GM12878 (cell line): Measurements from ENCODE around the gene RFX7. TPM values are rescaled to one million over a fixed set of nuclear protein-coding genes. Genes with fewer than 3 reads are reported as not detected.

ENCODE experiments used
- ATAC-seq: fragments of 200-7000 bp; cut with Tn5 transposase; 3 replicates; pipeline ENCODE4 v1.9.1; 2020; ENCODE audit warnings: mild to moderate bottlenecking, moderate library complexity
- BruUV-seq: library from RNA; stranded (reverse); fragments of 400-500 nt; replicated peaks from 2 replicates; lab custom pipeline; 2021; lab: Mats Ljungman, UMichigan
- CTCF ChIA-PET: fragments of 300-600 bp; sonication (Branson Sonifier 250); formaldehyde crosslinking; extraction: SDS; loops from one replicate; lab custom pipeline; 2021; ENCODE audit warnings: inconsistent platforms; lab: Yijun Ruan, JAX
- POLR2A ChIA-PET: fragments of 350-600 bp; formaldehyde crosslinking; extraction: SDS; loops from one replicate; lab custom pipeline; 2021; ENCODE audit warnings: inconsistent platforms; lab: Charles Lee
- RAD21 ChIA-PET: fragments of 300-600 bp; sonication (Branson Sonifier 250); formaldehyde crosslinking; loops from one replicate; lab custom pipeline; 2023; ENCODE audit warnings: antibody characterized with exemption; ENCODE audit not compliant: unreplicated experiment; lab: Charles Lee
- SMC1A ChIA-PET: fragments of 300-600 bp; sonication (Branson Sonifier 250); formaldehyde crosslinking; loops from one replicate; lab custom pipeline; 2023; ENCODE audit not compliant: unreplicated experiment, uncharacterized antibody; lab: Charles Lee
- DNase-seq: peaks from one replicate; pipeline ENCODE4 v3.0.0-alpha.2; 2011; ENCODE audit warnings: low read depth, low spot score
- FAIRE-seq: peaks from 3 replicates; lab custom pipeline; 2011; peaks lifted over from hg19 to GRCh38; lab: Jason Lieb, UNC
- H2AFZ ChIP-seq: 2 replicates; pipeline ENCODE4 v1.6.0; 2011; ENCODE audit warnings: low read depth, low read length, control low read depth; ENCODE audit not compliant: control insufficient read depth
- H3K27ac ChIP-seq: 2 replicates; pipeline ENCODE4 v1.5.1; 2011; ENCODE audit warnings: control low read depth; ENCODE audit not compliant: control insufficient read depth, insufficient read depth
- H3K27me3 ChIP-seq, 2 experiments: replicated peaks in 1 of 2; 2 replicates each; pipeline versions ENCODE4 v1.6.0 to v1.6.1; 2011; ENCODE audit warnings: low read length in 1 of 2; ENCODE audit not compliant: control insufficient read depth in 2 of 2, insufficient read depth in 2 of 2
- H3K36me3 ChIP-seq, 2 experiments: 2 replicates each; pipeline ENCODE4 v1.5.1; 2011; ENCODE audit warnings: low read length in 1 of 2; ENCODE audit not compliant: control insufficient read depth in 2 of 2, insufficient read depth in 2 of 2
- H3K4me1 ChIP-seq: 2 replicates; pipeline ENCODE4 v1.6.1; 2011; ENCODE audit warnings: mild to moderate bottlenecking, low read length, moderate library complexity, mixed read lengths; ENCODE audit not compliant: control insufficient read depth, insufficient read depth
- H3K4me2 ChIP-seq: 2 replicates; pipeline ENCODE4 v1.6.0; 2011; ENCODE audit warnings: control low read depth; ENCODE audit not compliant: control insufficient read depth, insufficient read depth
- H3K4me3 ChIP-seq: fragments of 200-600 bp; sonication (generic); 2 replicates; pipeline ENCODE4 v1.5.1; 2016
- H3K79me2 ChIP-seq: 2 replicates; pipeline ENCODE4 v1.6.0; 2011; ENCODE audit warnings: low read length; ENCODE audit not compliant: control insufficient read depth, insufficient read depth
- H3K9ac ChIP-seq: 2 replicates; pipeline ENCODE4 v1.8.0; 2011; ENCODE audit warnings: low read length, control low read depth, mixed read lengths; ENCODE audit not compliant: control insufficient read depth, insufficient read depth
- H3K9me3 ChIP-seq: replicated peaks from 3 replicates; pipeline ENCODE4 v1.5.1; 2011; ENCODE audit warnings: mild to moderate bottlenecking, low read length; ENCODE audit not compliant: control insufficient read depth, insufficient read depth
- H4K20me1 ChIP-seq: 2 replicates; pipeline ENCODE4 v1.6.0; 2011; ENCODE audit not compliant: control insufficient read depth, insufficient read depth
- CHD1 ChIP-seq: IDR thresholded peaks from 2 replicates; pipeline ENCODE4 v1.6.1; 2012; ENCODE audit warnings: low read depth, low read length, improper control_type of control experiment
- KAT2A ChIP-seq: conservative IDR thresholded peaks from 2 replicates; pipeline ENCODE4 v1.6.1; 2011; ENCODE audit warnings: low read depth, low read length; ENCODE audit not compliant: control insufficient read depth
- MXI1 ChIP-seq: fragments of 150-350 bp; IDR thresholded peaks from 2 replicates; pipeline ENCODE4 v1.6.1; 2011; ENCODE audit warnings: low read depth, mild to moderate bottlenecking, inconsistent platforms, low read length, improper control_type of control experiment
- NR2F1 ChIP-seq: fragments of 450-650 bp; conservative IDR thresholded peaks from 2 replicates; pipeline ENCODE4 v1.6.1; 2017; ENCODE audit warnings: mild to moderate bottlenecking
- RFX5 ChIP-seq: IDR thresholded peaks from 2 replicates; pipeline ENCODE4 v1.6.1; 2011; ENCODE audit warnings: low read depth, low read length, improper control_type of control experiment
- SMARCA5 ChIP-seq: fragments of 450-650 bp; IDR thresholded peaks from 2 replicates; pipeline ENCODE4 v1.6.1; 2017; ENCODE audit warnings: mild to moderate bottlenecking
- SREBF1 ChIP-seq: IDR thresholded peaks from 2 replicates; pipeline ENCODE4 v1.6.1; 2012; ENCODE audit warnings: mild to moderate bottlenecking, low read length
- WGBS: methylation state at CpG from one replicate; pipeline ENCODE4 v1.1.6; 2016; ENCODE audit warnings: low lambda C conversion rate; ENCODE audit not compliant: insufficient replicate concordance, insufficient coverage; ENCODE audit errors: missing lambda C conversion rate; 5-methylcytosine and 5-hydroxymethylcytosine counted together
- in situ Hi-C: fragments of 300-500 bp; cut with MboI; formaldehyde crosslinking; loops from 9 replicates; pipeline ENCODE4 v1.14.3; 2018; ENCODE audit warnings: mixed read lengths
- intact Hi-C: fragments of 100-400 bp; cut with micrococcal nuclease; formaldehyde crosslinking; loops from one replicate; pipeline ENCODE4 v1.14.2; 2022; ENCODE audit not compliant: unreplicated experiment
- polyA plus RNA-seq, 11 experiments: library from polyadenylated mRNA; depleted of rRNA in 4 of 11; unstranded in 6 of 11; stranded (reverse) in 5 of 11; fragments of >200 nt; fragmentation: Nextera tagmentation in 4 of 11; fragmentation: Illumina TruSeq in 1 of 11; extraction: Ambion mirVana in 4 of 11; extraction: Trizol in 1 of 11; gene quantifications; 1 replicate in 1 of 11; 2 replicates in 10 of 11; pipeline versions ENCODE4 v1.2.1 to v1.2.3, GENCODE V29; 2011 to 2016; ENCODE audit warnings: inconsistent platforms in 2 of 11, missing spikeins in 2 of 11, low read depth in 1 of 11
- total RNA-seq, 4 experiments: library from RNA; depleted of rRNA in 3 of 4; stranded (reverse); fragments of >200 nt in 3 of 4; fragmentation: Illumina TruSeq in 1 of 4; extraction: Trizol in 1 of 4; gene quantifications; 2 replicates each; pipeline versions ENCODE4 v1.2.1 to v1.2.3, GENCODE V29; 2013 to 2021
- TF ChIP-seq, protein P1 (sequence below): IDR thresholded peaks from 2 replicates; pipeline ENCODE4 v1.6.1; 2011; ENCODE audit warnings: borderline replicate concordance, low read depth, mild to moderate bottlenecking, moderate library complexity, low read length; ENCODE audit not compliant: insufficient read depth, poor library complexity, severe bottlenecking
- TF ChIP-seq, protein P2 (sequence below): fragments of 450-650 bp; IDR thresholded peaks from 2 replicates; pipeline ENCODE4 v1.6.1; 2017; ENCODE audit warnings: mild to moderate bottlenecking
- TF ChIP-seq, protein P3 (sequence below): fragments of 450-650 bp; formaldehyde crosslinking; IDR thresholded peaks from 2 replicates; pipeline ENCODE4 v1.5.0; 2022; ENCODE audit warnings: mild to moderate bottlenecking, missing genetic modification characterization
- TF ChIP-seq, protein P4 (sequence below): fragments of 450-650 bp; formaldehyde crosslinking; IDR thresholded peaks from 2 replicates; pipeline ENCODE4 v1.4.0; 2022; ENCODE audit warnings: mild to moderate bottlenecking, moderate library complexity

Gene RFX7
- total and polyA plus RNA-seq, 10 of the 15 experiments (the other 5 are each of a cell fraction or from before 2014, with no cell fraction given): 3.2 to 31.4 (median 10.7) TPM

DNA sequence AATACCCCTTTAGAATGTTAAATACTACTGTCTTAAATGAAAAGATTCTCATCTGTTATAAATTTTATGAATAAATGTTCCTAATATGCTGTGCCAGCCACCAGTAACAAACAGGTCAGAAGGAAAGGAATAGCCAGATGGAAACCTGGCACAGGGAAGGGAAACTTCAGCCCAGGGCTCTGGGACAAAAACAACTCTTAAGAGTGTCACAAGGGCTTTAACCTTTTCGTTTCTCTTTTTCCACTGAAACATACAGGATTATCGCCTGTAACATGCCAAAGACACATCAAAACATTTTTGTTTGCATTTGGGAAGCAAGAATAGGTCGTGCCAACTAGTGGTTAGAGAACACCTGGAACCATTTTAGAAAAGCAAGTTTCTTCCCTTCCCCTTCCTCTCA lies 141.2 kb downstream of the RFX7 start (continued):
- TF ChIP-seq, protein P1, sequence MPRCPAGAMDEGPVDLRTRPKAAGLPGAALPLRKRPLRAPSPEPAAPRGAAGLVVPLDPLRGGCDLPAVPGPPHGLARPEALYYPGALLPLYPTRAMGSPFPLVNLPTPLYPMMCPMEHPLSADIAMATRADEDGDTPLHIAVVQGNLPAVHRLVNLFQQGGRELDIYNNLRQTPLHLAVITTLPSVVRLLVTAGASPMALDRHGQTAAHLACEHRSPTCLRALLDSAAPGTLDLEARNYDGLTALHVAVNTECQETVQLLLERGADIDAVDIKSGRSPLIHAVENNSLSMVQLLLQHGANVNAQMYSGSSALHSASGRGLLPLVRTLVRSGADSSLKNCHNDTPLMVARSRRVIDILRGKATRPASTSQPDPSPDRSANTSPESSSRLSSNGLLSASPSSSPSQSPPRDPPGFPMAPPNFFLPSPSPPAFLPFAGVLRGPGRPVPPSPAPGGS: no peak

DNA sequence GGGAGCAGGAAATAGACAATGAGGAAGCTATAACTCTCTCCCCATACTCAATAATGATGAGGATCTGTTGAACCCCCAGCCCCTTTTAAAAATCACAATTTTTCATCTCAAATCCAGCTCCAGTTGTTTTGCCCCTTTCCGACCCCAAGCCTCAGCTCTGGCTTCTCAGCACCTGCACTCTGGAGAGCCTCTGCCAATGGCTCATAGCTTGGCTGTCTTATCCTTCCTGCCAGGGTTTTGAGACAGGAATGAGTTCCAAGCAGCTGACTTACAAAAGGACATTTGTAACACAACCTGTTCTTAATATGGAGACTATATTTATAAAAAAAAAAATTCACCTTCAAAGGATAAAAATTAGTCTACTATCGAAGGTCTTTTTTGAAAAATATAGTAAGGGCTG lies 144.4 kb downstream of the RFX7 start:
- POLR2A ChIA-PET: no interaction called here
- SMC1A ChIA-PET: interaction anchor here (0.8 to 1.2 kb wide), 2 partner anchors 153 to 182 kb away, joined by 3 read pairs; no protein-coding TSS in a partner anchor
- 94% methylated on average over 2 of the region's 2 CpGs for WGBS
- Histone ChIP-seq H3K79me2 (no peaks in the 10 kb centered on the region), H3K9ac (no peak overlapping the region), H3K4me3 (no peak overlapping the region), H3K4me2 (no peak overlapping the region), H4K20me1 (no peaks in the 10 kb centered on the region), H3K9me3 (no peaks in the 10 kb centered on the region), H3K36me3 (peaks cover 13 to 24% of the 10 kb centered on the region in 2 experiments), H2AFZ (no peak overlapping the region), H3K4me1 (no peaks in the 10 kb centered on the region), H3K27me3 (no peaks in the 10 kb centered on the region), H3K27ac (no peak overlapping the region)
- CTCF ChIA-PET: interaction anchor here (1.4 kb wide), 1 partner anchor 146 kb away, joined by 3 read pairs; no protein-coding TSS in a partner anchor
- no TSS peak for BruUV-seq
- in situ Hi-C loops (no loop called here), intact Hi-C loops (no loop called here)
- ATAC-seq (no peak), FAIRE-seq (no peak), DNase-seq (no peak)
- RAD21 ChIA-PET: no interaction called here
- TF ChIP-seq RFX5 (no peak), NR2F1 (no peak), KAT2A (no peak), CHD1 (no peak), SREBF1 (no peak), SMARCA5 (no peak), MXI1 (no peak)
- TF ChIP-seq, protein P2, sequence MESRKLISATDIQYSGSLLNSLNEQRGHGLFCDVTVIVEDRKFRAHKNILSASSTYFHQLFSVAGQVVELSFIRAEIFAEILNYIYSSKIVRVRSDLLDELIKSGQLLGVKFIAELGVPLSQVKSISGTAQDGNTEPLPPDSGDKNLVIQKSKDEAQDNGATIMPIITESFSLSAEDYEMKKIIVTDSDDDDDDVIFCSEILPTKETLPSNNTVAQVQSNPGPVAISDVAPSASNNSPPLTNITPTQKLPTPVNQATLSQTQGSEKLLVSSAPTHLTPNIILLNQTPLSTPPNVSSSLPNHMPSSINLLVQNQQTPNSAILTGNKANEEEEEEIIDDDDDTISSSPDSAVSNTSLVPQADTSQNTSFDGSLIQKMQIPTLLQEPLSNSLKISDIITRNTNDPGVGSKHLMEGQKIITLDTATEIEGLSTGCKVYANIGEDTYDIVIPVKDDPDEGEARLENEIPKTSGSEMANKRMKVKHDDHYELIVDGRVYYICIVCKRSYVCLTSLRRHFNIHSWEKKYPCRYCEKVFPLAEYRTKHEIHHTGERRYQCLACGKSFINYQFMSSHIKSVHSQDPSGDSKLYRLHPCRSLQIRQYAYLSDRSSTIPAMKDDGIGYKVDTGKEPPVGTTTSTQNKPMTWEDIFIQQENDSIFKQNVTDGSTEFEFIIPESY: no peak
- TF ChIP-seq, protein P3, sequence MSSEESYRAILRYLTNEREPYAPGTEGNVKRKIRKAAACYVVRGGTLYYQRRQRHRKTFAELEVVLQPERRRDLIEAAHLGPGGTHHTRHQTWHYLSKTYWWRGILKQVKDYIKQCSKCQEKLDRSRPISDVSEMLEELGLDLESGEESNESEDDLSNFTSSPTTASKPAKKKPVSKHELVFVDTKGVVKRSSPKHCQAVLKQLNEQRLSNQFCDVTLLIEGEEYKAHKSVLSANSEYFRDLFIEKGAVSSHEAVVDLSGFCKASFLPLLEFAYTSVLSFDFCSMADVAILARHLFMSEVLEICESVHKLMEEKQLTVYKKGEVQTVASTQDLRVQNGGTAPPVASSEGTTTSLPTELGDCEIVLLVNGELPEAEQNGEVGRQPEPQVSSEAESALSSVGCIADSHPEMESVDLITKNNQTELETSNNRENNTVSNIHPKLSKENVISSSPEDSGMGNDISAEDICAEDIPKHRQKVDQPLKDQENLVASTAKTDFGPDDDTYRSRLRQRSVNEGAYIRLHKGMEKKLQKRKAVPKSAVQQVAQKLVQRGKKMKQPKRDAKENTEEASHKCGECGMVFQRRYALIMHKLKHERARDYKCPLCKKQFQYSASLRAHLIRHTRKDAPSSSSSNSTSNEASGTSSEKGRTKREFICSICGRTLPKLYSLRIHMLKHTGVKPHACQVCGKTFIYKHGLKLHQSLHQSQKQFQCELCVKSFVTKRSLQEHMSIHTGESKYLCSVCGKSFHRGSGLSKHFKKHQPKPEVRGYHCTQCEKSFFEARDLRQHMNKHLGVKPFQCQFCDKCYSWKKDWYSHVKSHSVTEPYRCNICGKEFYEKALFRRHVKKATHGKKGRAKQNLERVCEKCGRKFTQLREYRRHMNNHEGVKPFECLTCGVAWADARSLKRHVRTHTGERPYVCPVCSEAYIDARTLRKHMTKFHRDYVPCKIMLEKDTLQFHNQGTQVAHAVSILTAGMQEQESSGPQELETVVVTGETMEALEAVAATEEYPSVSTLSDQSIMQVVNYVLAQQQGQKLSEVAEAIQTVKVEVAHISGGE (CRISPR knock-in tag): no peak
- TF ChIP-seq, protein P4, sequence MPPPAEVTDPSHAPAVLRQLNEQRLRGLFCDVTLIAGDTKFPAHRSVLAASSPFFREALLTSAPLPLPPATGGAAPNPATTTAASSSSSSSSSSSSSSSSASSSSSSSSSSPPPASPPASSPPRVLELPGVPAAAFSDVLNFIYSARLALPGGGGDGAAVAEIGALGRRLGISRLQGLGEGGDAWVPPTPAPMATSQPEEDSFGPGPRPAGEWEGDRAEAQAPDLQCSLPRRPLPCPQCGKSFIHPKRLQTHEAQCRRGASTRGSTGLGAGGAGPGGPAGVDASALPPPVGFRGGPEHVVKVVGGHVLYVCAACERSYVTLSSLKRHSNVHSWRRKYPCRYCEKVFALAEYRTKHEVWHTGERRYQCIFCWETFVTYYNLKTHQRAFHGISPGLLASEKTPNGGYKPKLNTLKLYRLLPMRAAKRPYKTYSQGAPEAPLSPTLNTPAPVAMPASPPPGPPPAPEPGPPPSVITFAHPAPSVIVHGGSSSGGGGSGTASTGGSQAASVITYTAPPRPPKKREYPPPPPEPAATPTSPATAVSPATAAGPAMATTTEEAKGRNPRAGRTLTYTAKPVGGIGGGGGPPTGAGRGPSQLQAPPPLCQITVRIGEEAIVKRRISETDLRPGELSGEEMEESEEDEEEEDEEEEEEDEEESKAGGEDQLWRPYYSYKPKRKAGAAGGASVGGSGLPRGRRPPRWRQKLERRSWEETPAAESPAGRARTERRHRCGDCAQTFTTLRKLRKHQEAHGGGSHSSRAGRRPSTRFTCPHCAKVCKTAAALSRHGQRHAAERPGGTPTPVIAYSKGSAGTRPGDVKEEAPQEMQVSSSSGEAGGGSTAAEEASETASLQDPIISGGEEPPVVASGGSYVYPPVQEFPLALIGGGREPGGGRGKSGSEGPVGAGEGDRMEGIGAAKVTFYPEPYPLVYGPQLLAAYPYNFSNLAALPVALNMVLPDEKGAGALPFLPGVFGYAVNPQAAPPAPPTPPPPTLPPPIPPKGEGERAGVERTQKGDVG: no peak
- TF ChIP-seq, protein P1: no peak
